ENCODE results near the gene PRR22.
"Not testable (repeated sequence)": the region's sequence is repeated elsewhere in the genome, so short reads cannot be mapped to it uniquely, and the experiment has no call there.

Gene PRR22

GRCh38 chr19:5789886-5790558 lies 5.5 kb upstream of the PRR22 start:
- no peak for DNase-seq

GRCh38 chr19:5789351-5789761 lies 4.8 kb upstream of the PRR22 start:
- no peak for DNase-seq

- no peak for DNase-seq
Observed at GRCh38 chr19:5788422-5788821, 3.9 kb upstream of the PRR22 start.

GRCh38 chr19:5787409-5788182 lies 3.0 kb upstream of the PRR22 start:
- DNase-seq: no peak

- DNase-seq: no peak
Observed at GRCh38 chr19:5786593-5787408, 2.3 kb upstream of the PRR22 start.

GRCh38 chr19:5785423-5785822 lies 877 bp upstream of the PRR22 start:
- no peak for DNase-seq

DNA sequence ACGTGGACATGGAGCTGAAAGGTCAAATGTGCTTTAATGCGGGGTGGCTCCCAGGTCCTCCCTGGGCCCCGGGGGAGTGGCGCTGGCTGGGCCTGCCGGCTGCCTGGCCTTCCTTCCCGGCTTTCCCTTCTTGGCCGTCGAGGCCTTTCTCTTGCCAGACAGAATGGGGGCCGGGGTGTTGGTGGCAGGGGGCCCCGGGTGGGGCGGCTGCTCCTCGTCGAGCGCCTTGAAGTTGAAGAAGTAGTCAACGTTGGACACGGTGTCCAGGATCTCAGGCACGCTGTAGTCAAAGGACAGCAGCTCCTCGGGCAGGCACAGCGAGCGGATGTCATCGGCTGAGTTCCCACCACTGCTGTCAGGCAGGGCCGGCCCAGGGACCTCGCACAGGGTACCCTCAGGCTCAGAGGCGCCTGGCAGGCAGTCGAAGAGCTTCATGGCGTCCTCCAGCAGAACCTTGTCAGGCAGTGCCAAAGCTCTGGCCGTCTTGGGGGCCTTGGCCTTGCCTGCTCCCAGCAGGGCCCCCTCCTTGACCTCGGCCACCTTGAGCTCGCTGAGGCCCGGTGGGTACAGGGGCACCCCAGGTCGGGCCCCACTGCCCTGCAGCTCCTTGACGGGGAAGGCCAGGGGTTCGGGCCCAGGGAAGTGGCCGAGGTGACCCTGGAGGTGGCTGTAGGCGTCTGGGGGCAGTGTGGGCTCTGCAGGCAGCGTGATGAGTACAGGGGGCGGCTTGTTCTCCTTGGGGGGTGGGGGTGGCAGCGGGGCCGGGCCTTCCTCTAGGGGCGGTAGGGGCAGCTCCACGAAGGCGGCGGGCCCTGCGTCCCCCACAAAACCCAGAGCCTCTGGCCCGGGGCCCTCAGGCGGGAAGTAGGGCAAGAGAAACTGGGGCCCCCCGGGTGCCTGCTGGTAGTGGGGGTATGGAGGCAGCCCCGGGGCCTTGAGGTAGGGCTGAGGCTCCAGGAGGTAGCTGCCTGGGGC lies 1.3 kb downstream of the PRR22 start:
- DNase-seq: no peak

DNA sequence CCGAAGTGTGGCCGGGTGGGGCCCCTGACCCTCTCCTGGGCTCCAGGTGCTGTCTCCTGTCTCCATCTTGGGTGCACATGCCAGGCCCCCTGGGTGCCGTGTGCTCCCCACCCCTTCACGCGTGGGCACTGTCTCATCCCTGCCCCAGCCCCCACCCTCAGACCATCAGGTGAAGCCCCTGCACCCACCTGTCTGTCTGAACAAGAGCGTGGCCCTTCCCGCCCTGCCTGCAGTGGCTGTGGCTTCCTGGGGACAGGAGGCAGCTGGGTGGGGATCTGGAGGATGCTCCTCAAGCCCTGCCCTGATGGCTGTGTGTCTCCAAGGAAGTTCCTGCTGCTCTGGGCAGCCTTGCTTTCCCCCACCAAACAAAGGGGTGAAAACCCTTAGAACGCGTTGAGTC lies 2.2 kb downstream of the PRR22 start:
- DNase-seq: no peak

DNA sequence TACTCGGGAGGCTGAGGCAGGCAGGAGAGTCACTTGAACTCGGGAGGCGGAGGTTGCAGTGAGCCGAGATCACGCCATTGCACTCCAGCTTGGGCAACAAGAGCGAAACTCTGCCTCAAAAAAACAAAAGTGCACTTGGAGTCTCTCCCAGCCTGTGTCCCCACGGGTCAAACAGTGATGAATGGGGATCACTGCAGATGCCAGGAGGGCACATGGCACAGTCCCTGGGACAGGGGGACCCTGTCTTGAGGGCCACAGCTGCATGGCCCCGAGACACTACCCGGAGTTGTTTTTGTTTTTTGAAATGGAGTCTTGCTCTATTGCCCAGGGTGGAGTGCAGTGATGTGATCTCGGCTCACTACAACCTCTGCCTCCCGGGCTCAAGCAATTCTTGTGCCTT lies 3.6 kb downstream of the PRR22 start:
- DNase-seq: not testable (repeated sequence)

DNA sequence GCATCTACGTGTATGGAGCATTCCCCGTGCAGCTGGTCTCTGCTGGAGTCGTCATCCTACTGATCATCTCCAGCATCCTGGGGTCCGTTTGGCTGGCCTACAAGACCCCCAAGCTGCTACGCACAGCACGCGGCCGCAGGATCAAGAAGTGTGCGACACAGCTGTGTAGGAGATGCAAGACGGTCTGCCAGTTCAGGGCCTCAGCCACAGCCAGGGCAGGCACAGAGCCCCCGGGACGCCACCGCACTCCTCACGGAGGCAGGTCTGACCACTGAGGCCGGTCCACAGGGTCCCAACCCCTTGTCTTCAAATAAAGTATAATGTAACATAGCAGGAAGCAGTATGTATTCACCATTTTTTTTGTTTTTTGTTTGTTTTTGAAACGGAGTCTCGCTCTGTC lies 6.1 kb downstream of the PRR22 start:
- no peak for DNase-seq

GRCh38 chr19:5775668-5776309 lies 8.8 kb downstream of the PRR22 start:
- no peak for DNase-seq

DNA sequence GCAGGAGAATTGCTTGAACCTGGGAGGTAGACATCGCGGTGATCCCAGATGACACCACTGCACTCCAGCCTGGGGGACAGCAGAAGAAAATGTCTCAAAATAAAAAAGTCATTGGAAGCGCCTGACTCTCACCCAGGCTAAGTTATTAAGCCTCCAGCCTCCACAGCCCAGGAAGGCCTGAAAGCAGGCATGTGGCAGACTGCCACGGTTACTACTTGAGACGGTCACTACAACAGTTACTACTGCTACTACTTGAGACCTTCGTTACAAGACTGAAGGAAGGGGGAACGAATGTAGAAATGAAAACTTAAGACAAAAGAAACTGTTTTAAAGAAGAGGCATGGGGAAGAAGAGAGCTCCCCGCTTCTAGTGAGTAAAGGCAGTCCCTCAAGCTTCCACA lies 9.6 kb downstream of the PRR22 start:
- DNase-seq: no peak

DNA sequence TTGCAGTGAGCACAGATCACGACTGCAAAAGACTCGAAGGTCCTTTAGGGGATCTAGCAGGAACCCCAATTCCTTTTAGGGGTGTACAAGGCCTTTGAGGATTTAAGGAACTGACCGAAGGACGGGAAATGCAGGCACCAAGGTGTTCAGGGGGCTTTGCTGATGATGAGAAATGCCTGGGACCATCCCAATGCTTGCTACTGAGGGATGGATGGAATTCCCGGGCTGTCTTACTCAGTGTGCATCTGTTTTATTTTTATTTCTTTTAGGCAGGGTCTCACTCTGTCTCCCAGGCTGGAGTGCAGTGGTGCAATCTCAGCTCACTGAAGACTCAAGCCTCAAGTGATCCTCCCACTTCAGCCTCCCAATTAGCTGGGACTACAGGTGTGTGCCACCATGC lies 11.3 kb downstream of the PRR22 start:
- no peak for DNase-seq

DNA sequence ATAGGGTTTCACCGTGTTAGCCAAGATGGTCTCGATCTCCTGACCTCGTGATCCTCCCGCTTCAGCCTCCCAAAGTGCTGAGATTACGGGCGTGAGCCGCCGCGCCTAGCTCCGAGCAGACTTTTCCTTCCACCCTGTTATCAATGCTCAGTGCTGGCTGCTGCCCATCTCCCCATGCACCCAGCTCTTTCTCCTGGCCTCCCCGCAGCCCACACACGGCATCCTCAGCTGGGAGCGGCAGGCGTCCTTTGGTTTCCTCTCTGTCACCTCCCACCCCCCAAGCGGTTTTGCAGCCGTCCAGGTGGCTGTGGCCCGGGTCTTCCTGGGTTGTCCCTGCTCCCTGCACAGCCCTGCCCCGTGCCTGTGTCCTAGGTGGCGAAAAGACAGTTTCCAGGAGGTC lies 12.1 kb downstream of the PRR22 start:
- no peak for DNase-seq

DNA sequence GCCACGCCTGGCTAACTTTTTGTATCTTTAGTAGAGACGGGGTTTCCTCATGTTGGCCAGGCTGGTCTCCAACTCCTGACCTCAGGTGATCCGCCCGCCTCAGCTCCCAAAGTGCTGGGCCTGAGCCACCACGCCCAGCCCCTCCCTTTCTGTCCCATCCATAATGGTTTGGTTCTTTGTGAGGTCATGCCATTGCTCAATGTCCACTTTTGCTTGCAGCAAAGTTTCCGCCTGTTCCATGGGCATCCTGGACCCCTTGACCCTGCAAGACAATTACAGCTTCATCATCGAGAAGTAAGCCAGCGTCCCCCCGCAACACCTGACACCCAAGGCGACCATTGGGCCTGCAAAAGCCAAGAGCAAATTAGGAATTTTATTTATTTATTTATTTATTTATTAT lies 16.6 kb downstream of the PRR22 start:
- DNase-seq: no peak

DNA sequence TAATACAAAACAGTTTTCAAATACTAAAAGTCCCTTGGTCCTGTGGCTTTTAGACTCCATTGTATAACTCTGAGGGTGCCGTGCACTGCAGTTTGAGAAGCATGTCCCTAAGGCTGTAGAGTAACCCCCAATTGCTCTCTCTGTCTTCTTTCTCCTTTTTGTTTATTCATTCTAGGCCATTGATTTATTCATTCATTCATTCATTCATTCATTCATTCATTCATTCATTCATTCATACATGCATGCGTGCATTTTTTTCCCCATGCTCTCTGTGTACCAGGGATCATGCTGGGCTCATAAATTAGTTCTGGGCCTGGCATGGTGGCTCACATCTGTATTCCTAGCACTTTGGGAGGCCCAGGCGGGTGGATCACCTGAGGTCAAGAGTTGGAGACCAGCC lies 19.3 kb downstream of the PRR22 start:
- no peak for DNase-seq

- no peak for DNase-seq
Observed at GRCh38 chr19:5762608-5763217, 21.8 kb downstream of the PRR22 start.

- DNase-seq: no peak
Observed at GRCh38 chr19:5753743-5754142, 30.8 kb downstream of the PRR22 start.

- no peak for DNase-seq
Observed at GRCh38 chr19:5751709-5752108, 32.8 kb downstream of the PRR22 start.

- no peak for DNase-seq
Observed at GRCh38 chr19:5749505-5749904, 35.0 kb downstream of the PRR22 start.

DNA sequence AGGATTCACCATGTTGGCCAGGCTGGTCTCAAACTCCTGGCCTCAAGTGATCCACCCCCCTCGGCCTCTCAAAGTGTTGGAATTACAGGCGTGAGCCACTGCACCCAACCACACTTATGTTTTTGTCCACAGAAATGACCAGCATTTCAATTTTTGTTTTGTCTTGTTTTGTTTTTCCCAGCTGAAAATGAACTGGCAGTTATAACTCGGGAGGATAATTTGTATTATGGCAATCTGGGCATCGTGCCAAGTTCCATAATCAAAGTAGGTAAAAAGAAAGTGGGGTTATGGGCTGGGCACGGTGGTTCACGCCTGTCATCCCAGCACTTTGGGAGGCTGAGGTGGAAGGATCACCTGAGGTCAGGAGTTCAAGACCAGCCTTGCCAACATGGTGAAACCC lies 35.6 kb downstream of the PRR22 start:
- DNase-seq: not testable (repeated sequence)

- not testable (repeated sequence) for DNase-seq
Observed at GRCh38 chr19:5744999-5745398, 39.5 kb downstream of the PRR22 start.

Data from OCI-M1 (cell line).